ENCODE data around the gene OR10P1.
"Not testable (repeated sequence)": the region's sequence is repeated elsewhere in the genome, so short reads cannot be mapped to it uniquely, and the experiment has no call there.

OR10P1 gene

DNA sequence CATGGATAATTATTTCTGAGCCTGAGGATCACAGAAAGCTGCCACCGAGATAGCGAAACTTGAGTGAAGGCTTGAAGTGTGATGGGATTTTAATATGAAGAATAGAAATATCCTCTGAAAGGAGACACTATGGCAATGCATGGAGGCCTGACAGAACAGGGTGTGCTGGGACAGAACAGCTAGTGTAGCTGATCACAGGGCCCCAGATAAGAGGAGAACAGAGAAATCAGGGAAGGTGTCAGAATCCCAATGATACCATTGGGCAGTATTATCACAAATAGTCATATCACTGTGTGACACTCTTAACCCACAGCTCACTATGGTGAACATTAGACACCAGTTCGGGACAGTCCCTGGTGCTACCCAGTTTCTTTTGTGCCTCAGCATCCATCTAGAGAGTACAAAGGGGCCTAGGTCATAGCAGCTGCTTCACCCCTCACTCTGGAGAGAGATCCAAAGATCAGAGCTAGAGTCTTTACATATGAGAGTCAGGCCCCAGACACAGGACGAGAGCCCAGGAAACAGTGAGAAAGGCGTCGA, 506 bp upstream of the OR10P1 start:
- Mint-ChIP-seq H3K27ac (peak overlapping the region; percentile 72), H3K9me3 (no peaks in the 10 kb centered on the region), H3K4me1 (ENCODE audit: low read depth) (peaks cover 4% of the 10 kb centered on the region), H3K4me3 (peak overlapping the region; percentile 56), H3K36me3 (ENCODE audit: low read depth) (no peaks in the 10 kb centered on the region), H3K27me3 (ENCODE audit: low read depth) (no peaks in the 10 kb centered on the region)
- peak; percentile 15 for DNase-seq (ENCODE audit: low spot score)

- peak overlapping the region; percentile 85 for H3K27ac Mint-ChIP-seq
- peak overlapping the region; percentile 77 for H3K4me3 Mint-ChIP-seq
- peak; percentile 35 for DNase-seq (ENCODE audit: low spot score)
- H3K36me3 Mint-ChIP-seq (ENCODE audit: low read depth), result no peaks in the 10 kb centered on the region
- H3K9me3 Mint-ChIP-seq, result no peaks in the 10 kb centered on the region
- no peaks in the 10 kb centered on the region for H3K27me3 Mint-ChIP-seq (ENCODE audit: low read depth)
- H3K4me1 Mint-ChIP-seq (ENCODE audit: low read depth), result peaks cover 10% of the 10 kb centered on the region
Measured at GRCh38 chr12:55637467-55637866, 775 bp downstream of the OR10P1 start.

DNA sequence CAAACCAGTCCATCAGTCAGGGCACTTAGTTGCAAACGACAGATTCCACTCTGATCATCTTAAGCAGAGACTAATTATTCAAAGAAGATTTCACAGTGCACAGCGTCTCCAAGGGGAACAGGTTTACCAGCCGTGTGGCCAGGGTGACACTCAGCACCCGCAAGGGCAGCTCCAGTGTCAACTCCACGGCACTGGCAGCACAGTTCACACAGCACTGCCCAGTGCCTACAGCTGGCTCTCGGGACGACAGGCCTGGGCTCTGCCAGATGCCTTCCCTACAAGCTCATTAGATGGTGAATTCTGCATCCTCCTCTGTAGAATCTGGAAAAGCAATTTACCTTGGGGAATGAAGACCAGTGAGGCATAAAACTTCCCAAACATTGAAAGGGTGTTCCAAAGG, 4.9 kb downstream of the OR10P1 start:
- Mint-ChIP-seq H3K36me3 (ENCODE audit: low read depth) (no peaks in the 10 kb centered on the region), H3K9me3 (no peaks in the 10 kb centered on the region), H3K4me1 (ENCODE audit: low read depth) (peaks cover 24% of the 10 kb centered on the region), H3K4me3 (no peak overlapping the region), H3K27ac (no peak overlapping the region), H3K27me3 (ENCODE audit: low read depth) (no peaks in the 10 kb centered on the region)
- DNase-seq (ENCODE audit: low spot score), result no peak

- no peaks in the 10 kb centered on the region for H3K36me3 Mint-ChIP-seq (ENCODE audit: low read depth)
- H3K9me3 Mint-ChIP-seq, result no peaks in the 10 kb centered on the region
- no peak for DNase-seq (ENCODE audit: low spot score)
- no peak overlapping the region for H3K4me3 Mint-ChIP-seq
- no peaks in the 10 kb centered on the region for H3K27me3 Mint-ChIP-seq (ENCODE audit: low read depth)
- H3K4me1 Mint-ChIP-seq (ENCODE audit: low read depth), result peaks cover 22% of the 10 kb centered on the region
- H3K27ac Mint-ChIP-seq, result peak overlapping the region; percentile 10
Measured at GRCh38 chr12:55642267-55642666, 5.6 kb downstream of the OR10P1 start.

GRCh38 chr12:55642669-55643068, 6.0 kb downstream of the OR10P1 start:
- Mint-ChIP-seq H3K27me3 (ENCODE audit: low read depth) (no peaks in the 10 kb centered on the region), H3K4me3 (no peak overlapping the region), H3K27ac (no peak overlapping the region), H3K4me1 (ENCODE audit: low read depth) (peaks cover 19% of the 10 kb centered on the region), H3K9me3 (no peaks in the 10 kb centered on the region), H3K36me3 (ENCODE audit: low read depth) (no peaks in the 10 kb centered on the region)
- peak; percentile 10 for DNase-seq (ENCODE audit: low spot score)

DNA sequence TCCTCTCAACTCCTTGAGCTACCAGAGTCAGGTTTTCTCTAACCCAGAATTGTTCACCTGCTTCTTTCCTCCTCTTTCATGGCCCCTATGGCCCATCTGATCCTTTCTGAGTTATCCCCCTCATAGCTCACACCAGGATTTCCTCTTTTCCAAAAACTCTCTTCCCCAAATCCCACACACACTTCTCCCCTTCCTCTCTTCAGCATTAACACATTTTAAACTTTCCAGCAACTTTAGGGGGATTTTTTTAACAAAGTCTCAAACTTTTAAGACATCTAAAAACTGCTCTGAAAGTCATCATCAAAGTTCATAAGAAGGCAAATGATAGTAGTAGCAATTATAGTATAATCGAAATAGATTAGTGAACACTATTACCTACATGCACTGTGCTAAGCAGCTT, 7.9 kb downstream of the OR10P1 start:
- H3K27me3 Mint-ChIP-seq (ENCODE audit: low read depth), result no peaks in the 10 kb centered on the region
- no peaks in the 10 kb centered on the region for H3K9me3 Mint-ChIP-seq
- DNase-seq (ENCODE audit: low spot score), result no peak
- no peak overlapping the region for H3K4me3 Mint-ChIP-seq
- no peak overlapping the region for H3K27ac Mint-ChIP-seq
- no peaks in the 10 kb centered on the region for H3K36me3 Mint-ChIP-seq (ENCODE audit: low read depth)
- H3K4me1 Mint-ChIP-seq (ENCODE audit: low read depth), result peaks cover 19% of the 10 kb centered on the region

DNA sequence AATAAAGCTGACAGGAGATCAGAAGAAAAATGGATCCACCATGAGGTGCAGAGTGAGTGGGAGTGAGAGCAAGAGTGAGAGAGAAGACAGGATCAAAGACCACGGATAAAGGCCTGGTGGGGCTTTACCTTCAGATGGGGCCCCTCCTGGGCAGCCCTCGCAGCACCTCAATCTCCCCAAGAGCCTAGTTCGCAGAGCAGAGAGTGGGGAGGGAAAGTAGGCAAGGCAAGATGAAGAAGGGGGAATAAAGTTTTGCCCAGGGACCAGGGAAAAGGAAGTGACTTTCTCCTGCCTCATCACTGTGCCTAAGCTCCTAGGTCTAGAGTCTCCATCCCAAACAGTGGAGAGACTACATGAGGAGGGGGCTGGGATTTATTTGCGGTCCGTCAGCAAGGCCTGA, 10.3 kb downstream of the OR10P1 start:
- H3K4me1 Mint-ChIP-seq (ENCODE audit: low read depth), result peaks cover 18% of the 10 kb centered on the region
- no peak overlapping the region for H3K4me3 Mint-ChIP-seq
- peaks cover 4% of the 10 kb centered on the region for H3K9me3 Mint-ChIP-seq
- peak overlapping the region; percentile 49 for H3K27ac Mint-ChIP-seq
- no peaks in the 10 kb centered on the region for H3K36me3 Mint-ChIP-seq (ENCODE audit: low read depth)
- H3K27me3 Mint-ChIP-seq (ENCODE audit: low read depth), result no peaks in the 10 kb centered on the region
- DNase-seq (ENCODE audit: low spot score), result no peak

GRCh38 chr12:55650620-55651298, 14.1 kb downstream of the OR10P1 start:
- not testable (repeated sequence) for H3K36me3 Mint-ChIP-seq (ENCODE audit: low read depth); DNase-seq (ENCODE audit: low spot score); H3K27me3 Mint-ChIP-seq (ENCODE audit: low read depth); H3K4me3 Mint-ChIP-seq; H3K9me3 Mint-ChIP-seq; H3K27ac Mint-ChIP-seq; H3K4me1 Mint-ChIP-seq (ENCODE audit: low read depth)

- Mint-ChIP-seq H3K4me3 (no peak overlapping the region), H3K4me1 (ENCODE audit: low read depth) (peaks cover 4% of the 10 kb centered on the region), H3K36me3 (ENCODE audit: low read depth) (no peaks in the 10 kb centered on the region), H3K27me3 (ENCODE audit: low read depth) (no peaks in the 10 kb centered on the region), H3K27ac (no peak overlapping the region), H3K9me3 (peaks cover 4% of the 10 kb centered on the region)
- no peak for DNase-seq (ENCODE audit: low spot score)
Measured at GRCh38 chr12:55651299-55651683, 14.6 kb downstream of the OR10P1 start.

- H3K4me3 Mint-ChIP-seq, result no peak overlapping the region
- H3K9me3 Mint-ChIP-seq, result peaks cover 4% of the 10 kb centered on the region
- peaks cover 2% of the 10 kb centered on the region for H3K27me3 Mint-ChIP-seq (ENCODE audit: low read depth)
- DNase-seq (ENCODE audit: low spot score), result peak; percentile 17
- H3K4me1 Mint-ChIP-seq (ENCODE audit: low read depth), result peaks cover 4% of the 10 kb centered on the region
- no peaks in the 10 kb centered on the region for H3K36me3 Mint-ChIP-seq (ENCODE audit: low read depth)
- H3K27ac Mint-ChIP-seq, result no peak overlapping the region
Measured at GRCh38 chr12:55652352-55652751, 15.7 kb downstream of the OR10P1 start.

DNA sequence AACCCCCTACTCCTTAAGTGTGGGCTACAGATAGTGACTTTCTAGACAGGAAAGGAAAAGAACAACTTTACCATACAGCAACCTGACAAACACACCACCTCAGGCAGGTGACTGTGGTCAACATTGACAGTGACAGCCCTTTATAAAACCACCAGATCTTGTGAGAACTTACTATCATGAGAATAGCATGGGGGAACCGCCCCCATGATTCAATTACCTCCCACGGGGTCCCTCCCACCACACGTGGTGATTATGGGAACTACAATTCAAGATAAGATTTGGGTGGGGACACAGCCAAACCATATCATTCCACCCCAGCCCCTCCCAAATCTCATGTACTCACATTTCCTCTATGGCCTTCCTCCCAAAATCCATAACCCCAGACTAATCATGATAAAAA, 16.3 kb downstream of the OR10P1 start:
- no peak for DNase-seq (ENCODE audit: low spot score)
- Mint-ChIP-seq H3K36me3 (ENCODE audit: low read depth) (no peaks in the 10 kb centered on the region), H3K9me3 (peaks cover 4% of the 10 kb centered on the region), H3K27ac (no peak overlapping the region), H3K4me1 (ENCODE audit: low read depth) (peaks cover 4% of the 10 kb centered on the region), H3K4me3 (no peak overlapping the region), H3K27me3 (ENCODE audit: low read depth) (peaks cover 2% of the 10 kb centered on the region)

DNA sequence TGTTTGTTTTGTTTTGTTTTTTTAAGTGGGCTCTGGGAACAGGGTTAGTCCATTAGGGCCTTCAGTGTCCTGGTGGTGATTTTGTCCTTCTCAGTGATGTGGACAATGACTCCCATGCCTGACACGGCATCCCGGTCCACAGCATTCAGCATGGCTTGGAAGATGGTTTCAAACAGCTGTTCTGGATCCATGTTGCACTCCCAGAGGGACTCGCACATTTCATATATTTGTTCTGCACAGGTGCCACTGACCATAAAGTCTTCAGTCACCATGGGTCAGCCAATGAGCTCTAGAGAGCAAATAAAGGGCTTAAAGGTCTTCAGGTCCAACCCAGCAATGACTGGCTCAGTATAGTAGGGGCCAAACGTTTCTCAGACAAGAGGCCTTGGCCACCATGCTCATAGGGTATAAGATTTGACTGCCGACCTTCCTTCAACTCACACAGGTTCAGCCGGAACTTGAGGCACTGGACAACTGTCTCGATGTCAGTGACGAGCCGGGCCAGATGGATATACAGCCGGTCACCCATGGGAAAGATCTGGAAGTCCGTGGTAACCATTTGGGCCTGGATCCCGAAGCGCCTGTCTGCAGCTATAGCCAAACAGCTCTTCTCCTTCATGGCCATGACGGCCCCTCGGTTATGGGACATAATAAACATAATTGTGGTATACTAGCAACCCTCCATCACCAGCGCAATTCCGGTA, 18.0 kb downstream of the OR10P1 start:
- Mint-ChIP-seq H3K9me3 (peaks cover 4% of the 10 kb centered on the region), H3K27me3 (ENCODE audit: low read depth) (peaks cover 6% of the 10 kb centered on the region), H3K4me1 (ENCODE audit: low read depth) (peaks cover 4% of the 10 kb centered on the region)

GRCh38 chr12:55657212-55657611, 20.5 kb downstream of the OR10P1 start:
- Mint-ChIP-seq H3K27ac (no peak overlapping the region), H3K27me3 (ENCODE audit: low read depth) (peaks cover 11% of the 10 kb centered on the region), H3K4me1 (ENCODE audit: low read depth) (peaks cover 4% of the 10 kb centered on the region), H3K4me3 (no peak overlapping the region), H3K36me3 (ENCODE audit: low read depth) (no peaks in the 10 kb centered on the region), H3K9me3 (no peaks in the 10 kb centered on the region)
- no peak for DNase-seq (ENCODE audit: low spot score)

More for the DNA sequence above, 18.0 kb downstream of the OR10P1 start:
- no peak for DNase-seq (ENCODE audit: low spot score)
- no peaks in the 10 kb centered on the region for H3K36me3 Mint-ChIP-seq (ENCODE audit: low read depth)
- no peak overlapping the region for H3K27ac Mint-ChIP-seq
- H3K4me3 Mint-ChIP-seq, result no peak overlapping the region

DNA sequence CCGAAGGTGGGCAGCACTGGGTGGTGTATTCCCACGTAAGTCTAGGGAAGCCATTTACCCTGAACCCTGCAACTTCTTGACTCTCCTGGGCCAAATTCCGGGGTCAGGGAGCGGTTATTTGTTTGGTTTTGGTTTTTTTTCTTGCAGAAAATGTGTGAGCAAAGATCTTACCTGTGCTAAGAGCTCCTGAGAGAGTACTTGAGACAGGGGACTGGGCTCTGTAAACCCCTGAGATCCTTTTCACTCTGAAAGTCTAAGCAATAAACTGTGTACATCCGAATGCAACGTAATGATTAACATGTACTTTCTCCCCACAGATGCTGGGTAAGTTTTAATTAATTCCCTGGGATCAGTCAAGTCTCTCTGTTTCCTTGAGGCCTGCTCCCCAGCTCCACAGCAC, 21.5 kb downstream of the OR10P1 start:
- Mint-ChIP-seq H3K4me1 (ENCODE audit: low read depth) (peaks cover 2% of the 10 kb centered on the region), H3K36me3 (ENCODE audit: low read depth) (no peaks in the 10 kb centered on the region), H3K9me3 (no peaks in the 10 kb centered on the region), H3K27me3 (ENCODE audit: low read depth) (peaks cover 15% of the 10 kb centered on the region), H3K27ac (no peak overlapping the region), H3K4me3 (no peak overlapping the region)
- DNase-seq (ENCODE audit: low spot score), result no peak
